Measurements from ENCODE around the gene GAPT. TPM values are rescaled to one million over a fixed set of nuclear protein-coding genes. Genes with fewer than 3 reads are reported as not detected.
A peak's percentile ranks its signal among the peaks of the same experiment; 100 is the strongest.

GAPT gene
- 10 to 100 TPM in 1 of 4 donors, under 1 TPM in 2, not detected in 1; 0.57 to 18.2 (median 0.67) TPM for total RNA-seq

DNA sequence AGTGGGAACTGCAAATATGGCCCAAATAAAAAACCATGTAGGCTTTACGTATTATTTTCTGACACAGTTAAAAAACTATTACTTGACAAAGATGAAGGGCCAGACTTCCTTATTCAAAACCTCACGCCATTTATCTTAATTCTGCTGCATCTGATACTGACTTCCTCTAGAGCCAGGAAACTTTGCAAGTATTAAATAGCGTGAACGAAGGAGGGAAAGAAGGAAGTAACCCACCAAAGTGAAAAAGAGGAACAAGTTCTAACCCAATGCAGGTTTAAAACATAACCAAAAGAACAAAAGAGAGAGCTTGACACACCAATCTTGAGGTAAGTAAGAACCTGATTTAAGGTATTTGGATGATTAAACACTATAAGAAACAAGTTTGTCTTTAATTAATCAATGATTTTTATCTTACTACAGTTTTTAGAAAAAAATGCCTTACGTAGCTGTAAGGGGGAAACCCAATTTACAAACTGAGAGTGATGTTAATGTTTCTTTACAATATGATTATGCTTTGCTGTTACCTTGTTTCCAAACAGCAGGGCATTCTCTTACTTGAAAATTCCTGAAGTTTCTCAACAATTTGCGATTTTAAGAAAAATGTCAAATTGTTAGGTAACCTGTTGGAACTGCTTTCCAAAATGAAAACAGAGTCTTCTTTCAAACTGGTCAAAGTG is at the start of gene GAPT:
Gene GAPT (plus strand): TSS at position 220 of the 677 bp plus-strand sequence. CDS start 3,102 bp downstream, outside the sequence.
- TF ChIP-seq CTCF (IDR thresholded peaks at IDR 0.05) (no peak), POLR2A (IDR thresholded peaks at IDR 0.05) (no peak)

GRCh38 chr5:58444805-58445204 is 46.4 kb upstream of the GAPT start:
- TF ChIP-seq CTCF (IDR thresholded peaks at IDR 0.05) (no peak), POLR2A (IDR thresholded peaks at IDR 0.05) (no peak)
- Histone ChIP-seq H3K4me1 (no peaks in the 10 kb centered on the region), H3K9me3 (no peaks in the 10 kb centered on the region), H3K27ac (no peak overlapping the region), H3K27me3 (no peaks in the 10 kb centered on the region), H3K4me3 (no peak overlapping the region), H3K36me3 (no peaks in the 10 kb centered on the region)
- no peak for DNase-seq

More for the DNA sequence above, at the start of gene GAPT:
- no peak for DNase-seq
- Histone ChIP-seq H3K27ac (peak within 1 kb of the TSS in 2 of 4 donors; percentile 40 to 67), H3K9me3 (no peaks in the 10 kb centered on the region), H3K4me3 (peak within 1 kb of the TSS in 2 of 4 donors; percentile 3 to 22), H3K36me3 (no peaks in the 10 kb centered on the region), H3K4me1 (peaks cover 0 to 3% (median 0%) of the 10 kb centered on the region in 4 donors), H3K27me3 (no peaks in the 10 kb centered on the region)

DNA sequence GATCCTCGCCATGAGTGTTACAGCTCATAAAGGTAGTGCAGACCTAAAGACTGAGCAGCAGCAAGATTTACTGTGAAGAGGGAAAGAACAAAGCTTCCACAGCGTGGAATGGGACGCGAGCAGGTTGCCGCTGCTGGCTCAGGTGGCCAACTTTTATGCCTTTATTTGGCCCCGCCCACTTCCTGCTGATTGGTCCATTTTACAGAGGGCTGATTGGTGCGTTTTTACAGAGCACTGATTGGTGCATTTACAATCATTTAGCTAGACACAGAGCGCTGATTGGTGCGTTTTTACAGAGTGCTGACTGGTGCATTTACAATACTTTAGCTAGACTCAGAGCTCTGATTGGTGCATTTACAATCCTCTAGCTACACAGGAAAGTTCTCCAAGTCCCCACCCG is 45.2 kb upstream of the GAPT start:
- H3K4me3 ChIP-seq, result no peak overlapping the region
- no peaks in the 10 kb centered on the region for H3K27me3 ChIP-seq
- no peak overlapping the region for H3K27ac ChIP-seq
- no peaks in the 10 kb centered on the region for H3K4me1 ChIP-seq
- TF ChIP-seq CTCF (IDR thresholded peaks at IDR 0.05) (no peak), POLR2A (IDR thresholded peaks at IDR 0.05) (no peak)
- H3K36me3 ChIP-seq, result no peaks in the 10 kb centered on the region
- DNase-seq, result no peak
- H3K9me3 ChIP-seq, result no peaks in the 10 kb centered on the region

DNA sequence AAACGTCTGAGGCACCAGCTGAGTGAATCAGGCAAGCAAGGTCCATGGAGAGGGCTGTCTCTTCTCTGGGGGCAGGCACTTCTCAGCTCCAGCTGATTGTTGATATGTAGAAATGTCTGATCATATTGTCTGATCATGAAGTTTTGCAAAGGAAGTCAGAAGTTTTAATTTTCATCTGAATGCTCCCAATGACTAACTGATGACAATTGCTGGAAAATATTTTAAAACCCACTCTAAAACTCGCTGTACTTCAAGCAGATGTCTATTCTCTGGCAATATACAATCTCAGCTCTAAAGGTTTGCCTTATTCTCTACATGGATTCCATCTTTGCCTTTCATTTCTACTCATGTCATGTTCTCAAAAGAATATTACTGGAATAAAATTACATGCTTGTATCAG is 44.0 kb upstream of the GAPT start:
- no peaks in the 10 kb centered on the region for H3K27me3 ChIP-seq
- no peaks in the 10 kb centered on the region for H3K36me3 ChIP-seq
- TF ChIP-seq POLR2A (IDR thresholded peaks at IDR 0.05) (no peak), CTCF (IDR thresholded peaks at IDR 0.05) (no peak)

DNA sequence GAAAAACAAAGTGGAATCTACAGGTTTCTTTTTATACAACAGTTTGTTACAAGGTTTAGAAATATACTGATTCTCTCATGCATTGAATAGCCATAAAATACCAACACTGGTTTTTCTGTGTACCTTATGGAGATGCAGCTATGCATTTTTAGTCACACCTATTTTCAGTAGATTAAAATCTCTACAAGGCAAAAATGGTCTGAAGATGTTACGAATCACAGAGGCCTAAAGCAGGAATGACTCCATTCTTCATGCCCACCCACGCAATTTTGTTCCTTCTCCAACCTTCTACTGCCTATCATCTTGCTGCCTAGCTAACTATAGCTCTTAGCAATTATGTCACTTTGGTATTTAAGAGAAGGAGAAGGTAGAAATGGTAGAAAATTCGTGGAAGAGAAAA is 41.2 kb upstream of the GAPT start:
- no peak overlapping the region for H3K4me3 ChIP-seq
- no peaks in the 10 kb centered on the region for H3K9me3 ChIP-seq
- H3K27me3 ChIP-seq, result no peaks in the 10 kb centered on the region
- DNase-seq, result no peak
- peaks cover 0 to 3% (median 0%) of the 10 kb centered on the region in 3 donors for H3K36me3 ChIP-seq
- TF ChIP-seq POLR2A (IDR thresholded peaks at IDR 0.05), result no peak
- no peak for TF ChIP-seq CTCF (IDR thresholded peaks at IDR 0.05)
- no peak overlapping the region for H3K27ac ChIP-seq
- H3K4me1 ChIP-seq, result no peaks in the 10 kb centered on the region

More for the DNA sequence above, 44.0 kb upstream of the GAPT start:
- Histone ChIP-seq H3K4me1 (no peaks in the 10 kb centered on the region), H3K9me3 (no peaks in the 10 kb centered on the region), H3K4me3 (no peak overlapping the region), H3K27ac (no peak overlapping the region)
- no peak for DNase-seq
